Hematopoietic multipotent progenitor cell treated with erythropoietin and hydrocortisone succinate and interleukin-3 and kit ligand, for 15 days (in vitro differentiated cells): Measurements from ENCODE around the gene RABAC1.

Experiments used
- DNase-seq: peaks from one replicate; pipeline ENCODE4 v3.0.0-alpha.2; 2015; ENCODE audit warnings: low spot score

RABAC1 gene

DNA sequence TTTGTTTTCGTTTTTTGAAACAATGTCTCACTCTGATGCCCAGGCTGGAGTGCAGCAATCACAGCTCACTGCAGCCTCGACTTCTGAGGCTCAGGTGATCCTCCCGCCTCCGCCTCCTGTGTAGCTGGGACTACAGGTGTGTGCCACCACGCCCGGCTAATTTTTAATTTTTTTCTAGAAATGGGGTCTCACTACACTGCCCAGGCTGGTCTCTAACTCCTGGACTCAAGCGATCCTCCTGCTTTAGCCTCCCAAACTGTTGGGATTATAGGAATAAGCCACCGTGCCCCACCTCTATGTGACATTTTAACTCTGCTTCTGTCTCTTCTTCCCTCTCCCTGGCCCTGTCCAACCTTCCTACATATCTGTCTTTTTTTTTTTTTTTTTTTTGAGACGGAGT, 29.8 kb upstream of the RABAC1 start:
- DNase-seq, result no peak

DNA sequence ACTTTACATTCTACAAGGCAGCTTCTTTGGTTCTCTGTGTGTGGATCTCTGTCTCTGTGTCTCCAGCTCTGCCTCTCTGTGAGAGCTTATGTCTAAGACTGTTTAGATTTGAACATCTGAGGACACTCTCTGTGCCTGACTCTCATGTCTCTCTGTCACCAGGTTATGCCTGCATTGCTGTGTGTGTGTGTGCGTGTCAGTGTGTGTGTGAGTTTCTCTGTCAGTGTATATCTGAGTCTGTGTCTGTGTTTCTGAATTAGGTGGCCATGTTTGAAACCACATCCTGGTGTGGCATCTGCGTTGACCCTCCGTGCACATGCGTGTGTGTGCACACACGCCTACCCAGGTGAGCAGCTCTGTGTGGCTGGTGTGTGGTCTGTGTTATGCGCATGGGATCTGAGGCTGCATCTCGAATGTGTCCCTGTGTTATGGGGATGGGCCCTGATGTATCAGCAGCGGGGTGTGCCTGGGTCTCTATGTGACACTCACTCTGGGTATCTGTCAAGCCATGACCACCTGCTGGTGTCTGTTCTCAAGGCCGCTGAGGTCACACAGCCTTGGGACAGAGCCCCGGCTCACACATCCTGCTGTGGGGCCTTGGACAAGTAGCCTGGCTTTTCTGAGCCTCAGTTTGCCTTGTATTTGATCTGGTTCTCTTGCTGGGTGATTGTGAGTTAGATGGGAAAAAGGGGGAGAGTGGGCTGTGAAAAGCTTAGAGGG, 28.2 kb upstream of the RABAC1 start:
- no peak for DNase-seq

DNA sequence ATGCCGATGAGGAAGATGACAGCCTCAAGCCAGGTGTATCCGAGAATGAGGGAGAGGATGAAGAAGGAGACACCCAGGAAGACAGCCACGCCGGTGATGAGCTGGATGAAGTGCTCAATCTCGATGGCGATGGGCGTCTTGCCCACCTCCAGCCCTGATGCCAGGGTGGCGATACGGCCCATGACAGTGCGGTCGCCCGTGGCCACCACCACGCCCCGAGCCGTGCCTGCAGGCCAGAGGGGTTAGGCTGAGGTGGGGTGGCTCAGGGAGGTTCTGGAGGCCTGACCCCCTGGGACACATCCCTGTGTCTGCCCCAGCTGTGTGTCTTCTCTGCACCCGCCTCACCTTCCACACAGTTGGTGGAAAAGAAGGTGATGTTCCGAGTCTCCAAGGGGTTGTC, 25.8 kb upstream of the RABAC1 start:
- DNase-seq, result no peak

DNA sequence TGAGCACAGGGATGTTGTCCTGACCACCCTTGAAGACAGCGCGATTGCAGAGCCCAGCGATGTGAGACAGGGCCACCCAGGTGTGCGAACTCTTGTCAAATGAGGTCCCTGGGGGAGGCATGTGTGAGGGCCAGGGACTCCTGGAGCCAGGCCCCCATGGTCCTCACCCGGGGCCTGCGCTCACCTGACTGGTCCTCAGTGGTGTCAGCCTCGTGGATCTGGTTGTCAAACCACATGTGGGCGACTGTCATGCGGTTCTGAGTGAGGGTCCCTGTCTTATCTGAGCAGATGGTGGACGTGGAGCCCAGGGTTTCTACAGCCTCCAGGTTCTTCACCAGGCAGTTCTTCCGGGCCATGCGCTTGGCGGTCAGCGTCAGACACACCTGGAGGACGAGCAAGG, 22.6 kb upstream of the RABAC1 start:
- DNase-seq, result no peak

DNA sequence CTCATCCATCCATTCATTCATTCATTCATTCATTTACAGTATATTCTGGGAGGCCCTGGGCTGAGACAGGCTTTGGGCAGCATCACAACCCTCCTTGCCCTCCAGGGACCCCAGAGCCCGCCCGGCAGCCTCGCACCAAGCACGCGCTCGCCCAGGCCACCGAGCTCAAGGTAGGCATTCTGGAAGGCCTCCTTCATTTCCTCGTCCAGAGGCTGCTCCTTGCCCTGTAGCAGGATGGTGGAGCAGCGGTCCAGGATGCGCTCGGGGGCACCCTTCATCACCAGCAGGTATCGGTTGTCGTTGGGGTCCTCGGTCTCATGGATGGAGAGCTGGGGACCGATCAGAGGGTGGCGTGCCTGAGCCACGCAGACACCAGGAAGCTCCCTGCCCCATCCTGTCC, 19.3 kb upstream of the RABAC1 start:
- no peak for DNase-seq

DNA sequence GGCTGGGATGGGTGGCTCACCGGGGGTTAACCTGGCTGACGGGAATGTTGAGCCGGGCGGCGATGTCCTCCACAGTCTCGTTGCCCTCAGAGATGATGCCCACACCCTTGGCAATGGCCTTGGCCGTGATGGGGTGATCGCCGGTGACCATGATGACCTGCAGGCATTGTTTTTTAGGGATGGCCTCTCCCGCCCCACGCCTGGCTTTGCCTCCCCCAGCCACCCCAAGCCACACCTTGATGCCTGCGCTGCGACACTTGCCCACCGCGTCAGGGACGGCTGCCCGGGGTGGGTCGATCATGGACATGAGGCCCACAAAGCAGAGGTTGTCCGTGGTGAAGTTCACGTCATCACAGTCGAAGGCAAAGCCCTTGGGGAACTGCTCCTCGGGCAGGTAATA, 18.8 kb upstream of the RABAC1 start:
- no peak for DNase-seq

DNA sequence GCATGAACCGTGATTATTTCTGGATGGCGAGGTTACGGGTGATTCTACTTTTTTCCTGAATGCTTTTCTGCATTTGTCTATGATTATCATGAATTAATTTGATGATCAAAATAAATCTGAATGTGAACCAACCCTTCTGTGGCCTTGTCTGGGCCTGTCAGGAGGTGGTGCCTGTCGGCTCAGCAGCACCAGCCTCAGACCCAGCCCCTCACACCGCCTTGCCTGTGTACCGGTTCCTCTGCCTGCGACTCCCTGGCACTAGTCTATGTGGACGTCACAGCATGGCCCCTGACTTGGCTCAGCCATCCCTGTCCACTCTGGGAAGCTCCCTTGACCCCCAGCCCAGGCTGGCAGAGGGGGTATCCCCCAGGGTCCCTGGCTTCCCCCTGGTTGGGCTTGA, 15.5 kb upstream of the RABAC1 start:
- DNase-seq, result no peak

DNA sequence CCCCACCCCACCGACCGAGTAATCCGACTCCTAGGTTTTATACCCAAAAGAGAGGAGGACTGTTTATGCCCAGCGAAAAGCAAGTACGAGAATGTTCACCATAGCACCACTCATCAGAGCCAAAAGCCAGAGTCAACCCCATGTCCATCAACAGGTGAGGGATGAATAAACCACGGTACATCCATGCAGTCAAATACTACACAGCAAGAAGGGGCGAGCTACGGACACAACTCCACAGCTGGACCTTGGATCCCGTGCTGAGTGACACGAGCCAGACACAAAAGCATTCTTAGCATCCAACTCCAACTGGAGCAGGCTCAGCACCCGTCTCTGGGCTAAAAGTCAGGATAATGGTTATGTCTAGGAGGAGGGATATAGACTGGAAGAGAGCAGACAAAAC, 12.2 kb upstream of the RABAC1 start:
- no peak for DNase-seq

DNA sequence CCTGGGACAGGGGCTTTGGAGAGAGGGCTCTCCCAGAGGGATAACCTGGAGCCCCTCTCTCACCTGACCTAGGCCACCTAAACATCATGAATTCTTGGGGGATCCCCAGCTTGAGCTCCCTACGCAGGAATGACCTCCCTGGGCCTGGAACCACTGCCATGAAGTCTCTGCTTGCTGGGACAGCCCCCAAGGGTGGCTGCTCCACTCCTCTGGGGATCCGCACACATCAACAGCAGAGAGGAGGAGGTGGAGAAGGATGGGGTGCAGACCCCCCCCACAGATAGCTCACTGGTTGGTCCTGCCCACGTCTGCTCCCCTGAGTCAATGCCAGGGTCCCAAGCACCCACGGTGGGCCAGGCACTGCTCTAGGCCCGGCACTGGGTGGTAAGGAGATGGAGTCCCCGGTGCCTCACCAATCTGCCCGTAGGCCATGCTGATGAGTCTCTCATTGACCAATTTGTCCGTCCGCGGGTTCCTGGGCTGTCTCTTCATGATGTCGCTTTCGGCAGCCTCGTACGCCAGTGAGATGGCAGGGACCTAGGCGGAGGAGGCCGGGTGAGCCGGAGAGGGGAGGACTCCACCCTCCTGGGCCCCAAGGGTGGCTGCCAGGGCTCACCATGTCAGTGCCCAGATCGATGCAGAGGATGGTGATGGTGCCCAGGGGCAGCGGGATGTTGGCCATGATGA, 10.8 kb upstream of the RABAC1 start:
- DNase-seq, result no peak

DNA sequence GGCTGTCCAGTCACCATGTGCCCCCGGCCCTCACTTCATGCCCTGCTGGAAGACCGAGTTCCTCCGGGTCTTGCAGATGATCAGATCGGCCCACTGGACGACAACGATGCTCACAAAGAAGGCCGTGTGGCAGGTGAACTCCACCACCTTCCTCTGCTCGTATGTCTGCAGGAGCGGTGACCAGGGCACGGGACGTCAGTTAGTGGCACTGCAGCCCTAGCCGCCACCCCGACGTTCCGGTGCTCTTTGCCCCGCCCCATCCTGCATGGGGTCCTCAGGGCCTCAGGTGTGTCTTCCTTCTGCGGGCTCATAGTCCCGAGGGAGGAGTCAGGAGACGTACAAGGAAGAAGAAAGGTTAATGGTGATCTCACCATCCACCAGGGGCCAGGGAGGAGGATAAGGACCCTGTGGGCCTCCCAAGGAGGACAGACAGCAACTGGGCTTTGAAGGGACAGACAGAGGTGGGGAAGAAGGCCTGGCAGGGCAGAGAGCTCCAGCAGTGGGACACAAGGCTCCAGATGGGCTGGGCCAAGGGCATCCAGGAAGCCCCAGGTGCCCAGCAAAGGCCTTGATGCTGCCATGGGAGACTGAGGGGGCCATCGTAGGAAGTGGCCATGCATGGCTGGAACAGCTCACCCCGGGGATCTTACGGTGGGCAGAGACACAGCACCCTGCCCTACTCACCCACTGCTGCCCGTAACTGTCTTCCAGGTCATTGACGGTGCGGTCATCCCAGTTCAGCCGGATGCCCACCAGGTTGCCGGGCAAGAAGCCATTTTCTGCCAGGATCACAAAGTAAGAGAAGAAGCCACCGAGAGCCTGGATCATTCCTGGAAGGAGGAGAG, 9.9 kb upstream of the RABAC1 start:
- no peak for DNase-seq

DNA sequence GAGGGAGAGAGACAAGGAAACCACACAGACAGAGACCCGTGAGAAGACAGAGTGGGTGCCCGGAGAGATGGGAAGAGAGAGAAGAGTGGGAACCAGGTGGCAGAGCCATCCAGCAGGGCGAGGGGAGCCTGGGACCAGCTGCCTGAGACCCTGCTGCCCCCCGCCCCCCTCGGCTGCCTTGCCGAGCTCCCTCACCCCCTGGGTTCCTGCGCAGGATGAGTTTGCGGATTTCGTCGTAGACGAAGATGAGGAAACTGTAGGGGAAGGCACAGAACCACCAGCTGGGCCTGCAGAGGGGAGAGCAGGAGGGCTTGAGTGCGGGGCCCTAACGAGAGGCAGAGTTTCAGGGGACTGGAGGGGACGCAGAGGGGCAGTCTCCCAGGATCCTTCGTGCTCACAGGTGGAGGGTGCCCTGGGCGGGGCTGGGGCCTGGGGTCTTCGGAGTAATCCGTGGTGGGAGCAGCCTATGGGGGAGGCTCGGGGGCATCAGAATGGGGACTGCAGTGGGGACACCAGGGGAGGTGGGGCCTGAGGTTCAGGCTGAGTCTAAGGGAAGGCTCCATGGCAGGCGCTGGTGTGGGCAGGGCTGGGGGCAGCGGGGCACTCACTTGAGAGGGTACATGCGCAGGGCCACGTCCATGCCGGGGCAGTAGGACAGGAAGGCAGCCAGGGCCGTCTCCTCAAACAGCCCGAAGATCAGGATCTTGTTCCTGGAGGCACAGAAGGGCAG, 8.1 kb upstream of the RABAC1 start:
- DNase-seq, result no peak

DNA sequence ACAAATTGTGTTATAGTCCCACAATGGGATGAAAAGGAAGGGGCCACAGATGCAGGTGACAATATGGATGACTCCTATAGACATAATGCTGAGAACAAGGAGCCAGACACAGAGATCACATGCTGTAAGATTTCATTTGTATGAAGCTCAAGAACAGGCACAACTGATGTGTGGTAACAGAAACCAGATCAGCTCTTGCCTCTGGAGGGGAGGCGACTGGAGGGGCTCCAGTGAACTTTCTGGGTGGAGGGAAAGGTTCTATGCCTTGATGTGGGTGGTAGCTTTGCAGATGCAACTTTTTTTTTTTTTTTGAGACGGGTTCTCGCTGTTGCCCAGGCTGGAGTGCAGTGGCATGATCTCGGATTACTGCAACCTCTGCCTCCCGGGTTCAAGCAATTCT, 6.0 kb upstream of the RABAC1 start:
- no peak for DNase-seq

DNA sequence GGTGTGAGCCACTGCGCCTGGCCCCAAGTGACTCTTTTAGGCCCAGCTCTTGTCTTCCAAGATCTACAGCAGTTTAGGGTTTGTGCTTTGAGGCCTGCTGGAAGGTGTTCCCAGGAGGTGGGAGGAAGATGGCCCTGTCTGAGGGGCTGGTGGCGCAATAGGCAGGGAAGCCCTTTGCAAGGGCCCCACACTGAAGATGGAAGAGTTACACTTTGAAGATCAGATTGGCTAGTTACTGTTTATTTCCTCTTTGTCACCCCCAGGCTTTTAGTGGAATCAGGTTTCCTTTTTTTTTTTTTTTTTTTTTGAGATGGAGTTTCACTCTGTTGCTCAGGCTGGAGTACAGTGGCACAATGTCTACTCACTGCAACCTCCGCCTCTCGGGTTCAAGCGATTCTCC, 1.9 kb upstream of the RABAC1 start:
- DNase-seq, result no peak

DNA sequence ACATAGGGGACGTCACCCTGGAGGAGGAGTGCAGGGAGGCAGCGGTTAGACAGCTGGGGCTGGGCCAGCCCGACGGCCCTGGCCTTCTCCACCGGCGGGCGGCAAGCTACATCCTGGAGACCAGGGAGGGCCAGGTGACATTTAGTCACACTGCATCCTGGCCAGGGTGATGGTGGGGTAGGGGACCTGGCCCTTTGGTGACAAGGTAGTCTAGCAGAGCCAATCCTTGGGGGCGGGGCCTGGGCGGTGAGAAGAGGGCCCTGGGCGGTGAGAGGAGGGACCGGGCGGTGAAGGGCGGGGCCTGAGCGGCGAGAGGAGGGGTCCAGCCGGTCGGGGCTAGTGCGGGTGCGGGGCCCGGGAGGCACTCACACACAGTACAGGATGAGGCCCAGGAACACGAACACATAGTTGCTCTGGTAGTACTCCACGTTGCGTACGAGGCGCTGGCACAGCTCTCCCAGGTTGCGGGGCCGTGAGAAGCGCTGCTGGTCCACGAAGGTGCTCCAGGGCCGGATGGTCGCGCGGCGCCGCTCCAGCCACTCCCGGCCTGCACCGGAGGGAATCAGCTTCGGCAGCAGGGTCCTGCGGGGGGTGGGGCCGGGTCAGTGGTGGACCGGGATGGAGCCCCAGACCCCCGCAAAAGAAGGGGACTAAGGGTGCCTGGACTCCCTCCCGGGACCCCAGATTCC, 610 bp downstream of the RABAC1 start:
- DNase-seq, result peak; percentile 44

DNA sequence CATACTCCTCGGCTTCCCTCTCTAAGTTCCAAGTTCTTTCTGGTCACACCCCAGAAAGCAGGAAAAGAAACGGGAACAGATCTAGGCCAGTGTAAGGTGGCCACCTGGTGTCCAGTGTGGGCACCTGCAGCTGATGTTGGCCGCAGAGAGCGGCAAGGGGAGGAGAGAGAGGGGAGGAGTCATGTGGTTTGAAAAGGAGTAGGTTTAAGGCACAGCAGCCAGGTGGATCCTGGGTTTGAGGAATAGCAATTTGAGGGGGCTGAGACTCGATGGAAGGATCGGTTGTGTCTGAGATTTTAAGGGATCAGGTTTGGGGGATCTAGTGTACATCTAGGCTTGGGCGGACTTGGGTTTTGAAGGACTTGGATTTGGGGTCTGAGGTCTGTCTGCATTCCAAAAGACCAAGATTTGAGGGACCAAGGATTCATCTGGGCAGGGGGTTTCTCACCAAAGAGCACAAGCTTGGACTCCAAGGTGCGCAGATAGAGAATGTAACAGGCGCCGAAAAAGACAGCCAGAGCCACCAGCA, 1.2 kb downstream of the RABAC1 start:
- peak; percentile 69 for DNase-seq

DNA sequence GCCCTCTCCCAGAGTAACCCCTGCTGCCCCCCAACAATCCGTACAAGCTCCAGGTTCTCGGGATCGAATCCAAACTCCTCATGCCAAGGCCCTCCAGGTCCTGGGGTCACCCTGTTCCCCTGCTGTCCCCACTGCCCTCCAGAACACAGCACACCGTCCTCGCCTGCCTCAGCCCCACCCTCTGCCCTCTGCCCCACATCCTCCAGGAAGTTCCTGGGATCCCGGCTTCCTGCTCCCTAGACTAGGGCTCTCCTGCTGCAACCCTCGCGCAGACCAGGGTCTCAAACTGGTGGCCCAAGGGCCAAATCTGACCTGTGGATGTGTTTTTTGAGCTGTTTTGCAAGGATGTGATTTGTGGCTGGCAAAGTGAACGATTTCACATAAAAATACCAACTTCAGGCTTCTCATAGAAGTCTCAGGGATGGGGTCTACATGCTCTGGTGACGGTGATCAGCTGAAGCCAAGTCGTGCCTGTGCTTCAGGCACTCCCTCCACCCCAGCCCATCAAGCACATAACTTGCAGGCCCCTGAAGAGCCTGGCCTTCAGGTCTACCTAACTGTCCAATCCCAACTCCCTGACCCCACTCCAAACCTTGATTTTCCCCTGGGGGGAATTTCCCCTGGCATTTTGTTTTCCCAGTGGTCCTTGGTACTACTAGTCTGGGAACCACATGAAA, 1.8 kb downstream of the RABAC1 start:
- DNase-seq, result no peak

DNA sequence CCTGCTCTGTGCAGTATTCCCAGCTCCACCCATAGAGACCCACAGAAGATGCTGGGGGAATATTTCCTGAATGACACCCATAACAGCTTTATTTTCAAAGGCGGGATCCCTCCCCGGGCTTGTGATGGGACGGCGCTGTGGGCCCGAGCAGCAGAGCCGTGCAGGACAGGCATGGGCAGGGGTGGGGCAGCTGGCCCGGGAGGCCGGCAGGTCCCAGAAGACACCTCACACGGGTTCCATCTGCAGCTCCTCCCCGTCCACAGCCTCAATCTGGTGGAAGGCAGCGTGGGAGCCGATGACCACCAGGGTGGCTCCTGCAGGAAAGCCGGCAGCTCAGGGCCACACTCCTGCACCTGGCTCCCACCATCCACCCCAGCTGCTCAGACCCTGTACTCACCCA, 2.5 kb downstream of the RABAC1 start:
- DNase-seq, result no peak

DNA sequence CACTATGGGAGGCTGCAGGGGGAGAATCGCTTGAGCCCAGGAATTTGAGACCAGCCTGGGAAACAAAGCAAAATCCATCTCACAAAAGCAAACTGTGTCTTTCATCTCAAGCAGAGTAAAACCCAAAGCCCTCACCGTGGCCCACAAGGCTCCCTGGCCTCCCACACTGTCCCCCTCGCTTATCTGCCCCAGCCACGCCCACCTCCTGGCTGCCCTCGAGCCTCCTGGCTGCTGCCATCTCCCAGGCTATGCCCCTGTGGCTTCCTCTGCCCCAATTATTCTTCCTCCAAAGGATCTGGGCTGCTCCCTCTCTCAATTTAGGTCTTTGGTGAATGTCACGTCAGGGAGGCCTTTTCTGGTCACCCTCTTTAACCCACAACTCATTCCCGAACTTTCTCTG, 3.6 kb downstream of the RABAC1 start:
- no peak for DNase-seq

DNA sequence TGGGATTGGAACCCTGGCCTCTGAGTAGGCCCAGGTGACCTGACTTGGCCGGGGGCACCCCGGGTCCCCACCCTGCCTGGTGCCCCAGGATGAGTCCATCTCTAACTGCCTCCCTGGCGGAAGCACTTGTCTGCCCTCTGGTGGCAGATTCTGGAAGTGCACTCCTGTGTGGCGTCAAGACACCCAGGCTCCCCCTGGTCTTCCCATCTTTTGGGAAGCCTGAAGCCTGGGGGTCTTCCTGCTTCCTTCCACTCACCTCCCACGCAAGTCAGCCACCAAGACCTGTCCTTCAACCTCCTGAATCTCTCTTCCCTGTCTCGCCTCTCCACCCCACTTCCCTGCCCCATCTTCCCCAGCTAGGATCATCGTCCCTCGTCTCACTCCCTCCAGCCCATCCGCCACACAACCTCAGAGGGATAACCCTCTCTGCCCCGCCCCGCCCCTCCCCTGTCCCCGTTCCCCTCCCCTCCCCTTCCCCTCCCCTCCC, 7.4 kb downstream of the RABAC1 start:
- peak; percentile 81 for DNase-seq

DNA sequence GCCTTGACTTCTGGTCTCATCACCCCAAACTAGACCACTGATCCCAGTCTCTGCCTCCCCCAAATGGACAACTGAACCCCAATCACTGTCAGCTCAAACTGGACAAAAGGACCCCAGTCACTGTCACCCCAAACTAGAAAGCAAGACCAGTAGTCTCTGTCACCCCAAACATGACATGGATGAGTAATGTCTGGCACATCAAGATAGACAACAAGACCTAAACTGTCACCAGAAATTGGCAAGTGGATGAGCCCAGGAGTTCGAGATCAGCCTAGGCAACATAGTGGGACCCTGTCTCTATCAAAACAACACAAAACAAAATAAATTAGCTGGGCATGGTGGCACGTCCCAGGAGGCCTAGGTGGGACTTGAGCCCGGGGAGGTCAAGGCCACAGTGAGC, 12.0 kb downstream of the RABAC1 start:
- no peak for DNase-seq
